ENCODE data around the gene STK11.

GRCh38 chr19:1234051-1234954 lies 28.7 kb downstream of the STK11 start:
- TF ChIP-seq L3MBTL2 (conservative IDR thresholded peaks at IDR 0.05) (no peak), NFRKB (IDR thresholded peaks at IDR 0.05) (no peak), PKNOX1 (IDR thresholded peaks at IDR 0.05) (no peak), SP1 (IDR thresholded peaks at IDR 0.05) (no peak), CTBP1 (IDR thresholded peaks at IDR 0.05; ENCODE audit: borderline replicate concordance) (no peak), FOXM1 (IDR thresholded peaks at IDR 0.05; ENCODE audit: borderline replicate concordance) (no peak), ZNF384 (IDR thresholded peaks at IDR 0.05) (no peak), BHLHE40 (IDR thresholded peaks at IDR 0.05; ENCODE audit: borderline replicate concordance) (no peak), ELF4 (IDR thresholded peaks at IDR 0.05) (no peak), LEF1 (IDR thresholded peaks at IDR 0.05; ENCODE audit: borderline replicate concordance) (no peak)

All from HEK293T (cell line).